ENCODE results near the gene PCYOX1L.

- TF ChIP-seq CTCF (IDR thresholded peaks at IDR 0.05): no peak
- TF ChIP-seq POLR2AphosphoS5 (IDR thresholded peaks at IDR 0.05): no peak
- TF ChIP-seq POLR2A (IDR thresholded peaks at IDR 0.05): no peak
- TF ChIP-seq EP300 (IDR thresholded peaks at IDR 0.05): no peak
Measured at GRCh38 chr5:149379177-149379761, 21.4 kb downstream of the PCYOX1L start, which contains the start of gene IL17B.

Data from stomach (tissue), 4 donors.